Stimulated activated naive B cell treated with anti-CD40 and anti-IgM and Interleukin-4, amounts not matched to agents 10 μg/mL and 1 μg/mL and 100 μg/mL, for 72 hours (primary cell): Measurements from ENCODE around the gene SERPINB3.

Experiments used
- ATAC-seq, 2 donors: fragments of 150-1000 bp; cut with Tn5 transposase; replicated peaks; 2 replicates each; pipeline ENCODE4 v1.10.0; 2021; ENCODE audit warnings: moderate library complexity in 1 of 2
- DNase-seq: peaks from one replicate; pipeline ENCODE4 v3.0.0; 2021
- H3K27ac Mint-ChIP-seq: one replicate; pipeline ENCODE4 v1.8.0; 2022; ENCODE audit warnings: mild to moderate bottlenecking, mixed read lengths
- H3K27me3 Mint-ChIP-seq, 2 donors: one replicate each; pipeline ENCODE4 v1.8.0; 2022; ENCODE audit warnings: mixed read lengths in 2 of 2
- H3K36me3 Mint-ChIP-seq, 2 donors: one replicate each; pipeline ENCODE4 v1.8.0; 2022; ENCODE audit warnings: mixed read lengths in 2 of 2, mild to moderate bottlenecking in 1 of 2
- H3K4me1 Mint-ChIP-seq, 2 donors: one replicate each; pipeline ENCODE4 v1.8.0; 2022; ENCODE audit warnings: mixed read lengths in 2 of 2, mild to moderate bottlenecking in 1 of 2
- H3K4me3 Mint-ChIP-seq, 2 donors: one replicate each; pipeline ENCODE4 v1.8.0; 2022; ENCODE audit warnings: mild to moderate bottlenecking in 2 of 2, mixed read lengths in 2 of 2, moderate library complexity in 1 of 2
- H3K9me3 Mint-ChIP-seq, 2 donors: one replicate each; pipeline ENCODE4 v1.8.0; 2022; ENCODE audit warnings: mixed read lengths in 2 of 2, mild to moderate bottlenecking in 1 of 2

Gene SERPINB3

DNA sequence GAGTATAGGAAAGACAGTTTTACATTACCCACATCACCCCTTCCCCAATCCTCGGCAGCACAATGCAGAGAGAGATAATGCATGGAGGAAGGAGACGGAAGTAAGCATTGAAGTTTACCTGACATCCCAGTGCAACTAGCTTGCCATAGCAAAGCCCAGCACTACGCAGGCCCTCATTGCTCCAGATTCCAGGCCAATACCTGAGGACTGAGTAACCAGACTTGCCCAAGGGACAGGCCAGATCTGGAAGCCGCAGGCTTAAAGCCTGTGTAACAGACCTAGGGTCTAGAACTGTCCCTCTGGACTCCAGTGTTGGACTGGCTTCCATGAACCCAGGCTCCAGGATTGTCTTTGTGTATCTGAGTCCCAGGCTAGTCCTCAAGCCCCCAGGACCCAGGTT, 35.3 kb downstream of the SERPINB3 start:
- no peaks in the 10 kb centered on the region for H3K4me1 Mint-ChIP-seq
- ATAC-seq (no peak), DNase-seq (no peak)
- peaks cover 2 to 10% of the 10 kb centered on the region in 2 donors for H3K36me3 Mint-ChIP-seq
- no peak overlapping the region for H3K4me3 Mint-ChIP-seq
- H3K9me3 Mint-ChIP-seq = peaks cover 29 to 37% of the 10 kb centered on the region in 2 donors
- H3K27ac Mint-ChIP-seq = no peak overlapping the region
- H3K27me3 Mint-ChIP-seq = no peaks in the 10 kb centered on the region

DNA sequence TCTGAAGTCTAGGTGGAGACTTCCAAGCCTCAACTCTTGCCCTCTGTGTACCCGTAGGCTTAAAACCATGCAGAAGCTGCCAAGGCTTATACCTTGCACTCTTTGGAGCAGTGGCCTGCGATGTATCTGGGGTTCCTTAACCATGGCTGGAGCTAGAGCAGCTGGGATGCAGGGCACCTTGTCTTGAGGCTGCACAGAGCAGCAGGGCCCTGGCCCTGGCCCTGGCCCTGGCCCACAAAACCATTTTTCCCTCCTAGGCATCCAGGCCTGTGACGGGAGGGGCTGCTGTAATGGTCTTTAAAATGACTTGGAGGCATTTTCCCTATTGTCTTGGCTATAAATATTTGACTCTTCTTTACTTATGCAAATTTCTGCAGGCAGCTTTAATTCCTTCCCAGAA, 36.8 kb downstream of the SERPINB3 start:
- no peak overlapping the region for H3K27ac Mint-ChIP-seq
- H3K27me3 Mint-ChIP-seq = no peaks in the 10 kb centered on the region
- no peaks in the 10 kb centered on the region for H3K4me1 Mint-ChIP-seq
- no peak overlapping the region for H3K4me3 Mint-ChIP-seq
- H3K9me3 Mint-ChIP-seq = peaks cover 32 to 33% of the 10 kb centered on the region in 2 donors
- DNase-seq (no peak), ATAC-seq (no peak)
- H3K36me3 Mint-ChIP-seq = peaks cover 2 to 10% of the 10 kb centered on the region in 2 donors

DNA sequence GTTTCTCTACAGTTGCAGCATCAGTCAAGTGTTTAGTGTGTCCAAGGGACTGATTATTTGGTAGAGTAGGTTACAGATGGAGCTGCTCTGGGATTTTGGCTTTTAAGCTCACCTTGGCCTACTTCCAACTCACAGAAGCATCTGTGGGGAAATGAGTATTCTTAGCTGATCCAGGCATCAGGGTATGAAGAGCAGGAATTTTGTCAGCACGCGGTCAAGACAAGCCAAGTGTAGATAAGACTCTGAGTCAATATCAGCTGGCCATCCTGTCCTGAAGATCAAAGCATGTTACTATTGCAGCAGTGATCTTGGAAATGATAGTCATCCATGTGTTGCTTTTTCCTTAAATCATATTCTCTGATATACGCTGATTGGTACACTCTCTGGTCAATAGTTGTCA, 42.0 kb downstream of the SERPINB3 start:
- Mint-ChIP-seq H3K36me3 (peaks cover 0 to 2% of the 10 kb centered on the region in 2 donors), H3K27ac (no peak overlapping the region), H3K9me3 (peaks cover 12 to 16% of the 10 kb centered on the region in 2 donors)

GRCh38 chr18:63617915-63618234, 43.8 kb downstream of the SERPINB3 start:
- H3K36me3 Mint-ChIP-seq = peaks cover 0 to 1% of the 10 kb centered on the region in 2 donors
- no peaks in the 10 kb centered on the region for H3K4me1 Mint-ChIP-seq
- H3K9me3 Mint-ChIP-seq = peaks cover 3 to 8% of the 10 kb centered on the region in 2 donors
- no peak for ATAC-seq
- H3K27me3 Mint-ChIP-seq = peaks cover 6 to 12% of the 10 kb centered on the region in 2 donors
- no peak overlapping the region for H3K4me3 Mint-ChIP-seq
- DNase-seq = no peak
- no peak overlapping the region for H3K27ac Mint-ChIP-seq

More for the DNA sequence above, 42.0 kb downstream of the SERPINB3 start:
- no peak for ATAC-seq
- no peak for DNase-seq
- Mint-ChIP-seq H3K27me3 (no peaks in the 10 kb centered on the region), H3K4me1 (no peaks in the 10 kb centered on the region), H3K4me3 (no peak overlapping the region)

- Mint-ChIP-seq H3K4me3 (no peak overlapping the region), H3K27ac (no peak overlapping the region), H3K9me3 (peaks cover 2 to 8% of the 10 kb centered on the region in 2 donors), H3K4me1 (no peaks in the 10 kb centered on the region), H3K36me3 (no peaks in the 10 kb centered on the region), H3K27me3 (peaks cover 9 to 14% of the 10 kb centered on the region in 2 donors)
- DNase-seq (no peak), ATAC-seq (peak; percentile 54 to 65)
These were observed 44.4 kb downstream of the SERPINB3 start for GRCh38 chr18:63617049-63617914.

DNA sequence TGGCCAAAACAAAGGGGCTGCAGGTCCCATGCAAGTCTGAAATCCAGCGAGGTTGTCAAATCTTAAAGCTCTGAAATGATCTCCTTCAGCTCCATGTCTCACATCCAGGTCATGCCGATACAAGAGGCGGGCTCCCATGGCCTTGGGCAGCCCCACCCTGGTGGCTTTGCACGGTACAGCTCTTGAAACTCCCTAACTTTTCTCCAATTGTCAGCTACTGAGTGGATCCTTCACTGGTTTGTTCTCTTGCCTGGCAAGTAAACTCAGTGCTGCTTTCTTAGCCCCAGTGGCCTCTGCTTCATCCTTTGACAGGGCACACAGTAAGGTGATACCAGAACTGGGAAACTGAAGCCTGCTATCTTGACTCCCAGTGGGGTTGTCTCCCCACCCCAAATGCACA, 48.3 kb downstream of the SERPINB3 start:
- H3K4me3 Mint-ChIP-seq = no peak overlapping the region
- H3K27me3 Mint-ChIP-seq = peaks cover 13 to 20% of the 10 kb centered on the region in 2 donors
- no peaks in the 10 kb centered on the region for H3K9me3 Mint-ChIP-seq
- DNase-seq = no peak
- no peaks in the 10 kb centered on the region for H3K4me1 Mint-ChIP-seq
- ATAC-seq = no peak
- H3K36me3 Mint-ChIP-seq = no peaks in the 10 kb centered on the region
- no peak overlapping the region for H3K27ac Mint-ChIP-seq

DNA sequence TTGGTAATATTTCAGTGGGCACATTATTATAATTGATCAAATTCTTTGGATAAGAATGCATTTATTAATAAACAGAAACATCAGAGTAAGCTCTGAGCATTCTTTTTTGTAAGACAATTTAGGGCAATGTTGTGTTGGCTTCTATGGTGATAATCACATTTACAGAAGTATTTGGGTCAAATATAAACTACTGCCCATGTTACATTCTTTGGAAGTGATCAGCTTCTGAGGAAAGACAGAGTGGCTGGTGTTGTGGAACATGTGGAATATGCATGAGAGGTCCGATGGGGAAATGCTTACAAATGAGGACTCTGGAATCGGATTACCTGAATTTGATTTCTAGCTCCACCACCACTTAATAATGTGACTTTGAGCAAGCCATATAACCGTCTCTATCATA, 55.2 kb downstream of the SERPINB3 start:
- H3K4me3 Mint-ChIP-seq = no peak overlapping the region
- ATAC-seq = no peak
- no peak overlapping the region for H3K27ac Mint-ChIP-seq
- H3K9me3 Mint-ChIP-seq = no peaks in the 10 kb centered on the region
- H3K36me3 Mint-ChIP-seq = no peaks in the 10 kb centered on the region
- H3K27me3 Mint-ChIP-seq = peaks cover 4 to 19% of the 10 kb centered on the region in 2 donors
- no peaks in the 10 kb centered on the region for H3K4me1 Mint-ChIP-seq
- no peak for DNase-seq
